Measurements from ENCODE around the gene NOX1.

GRCh38 chrX:100802843-100803242 is 71.3 kb downstream of the NOX1 start:
- TF ChIP-seq POLR2AphosphoS5 (IDR thresholded peaks at IDR 0.05) (no peak), CTCF (IDR thresholded peaks at IDR 0.05) (no peak)

All from transverse colon (tissue), 4 donors.